Measurements from ENCODE around the gene ZFHX3.

ZFHX3 gene

DNA sequence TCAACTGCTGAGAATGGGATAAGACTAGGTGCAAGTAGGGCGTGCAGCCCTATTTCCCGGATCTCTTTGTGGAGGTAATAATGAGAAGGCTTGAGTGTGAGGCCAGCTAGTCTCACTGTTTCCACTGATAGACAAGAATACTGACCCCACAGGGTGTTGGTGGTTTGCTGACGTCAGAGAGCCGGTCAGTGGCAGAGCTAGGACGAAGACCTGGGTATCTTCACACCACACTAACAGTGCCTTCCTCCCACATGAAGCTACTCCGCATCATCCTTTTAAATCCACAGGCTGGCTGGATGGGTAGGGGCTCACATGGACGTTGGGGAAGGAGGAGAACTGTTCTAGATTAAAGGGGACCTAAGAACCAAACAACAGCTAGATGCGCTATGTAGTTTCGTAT lies 68.0 kb downstream of the ZFHX3 start:
- TF ChIP-seq CTCF (IDR thresholded peaks at IDR 0.05; ENCODE audit: low read depth, low read length, missing control alignments), result no peak
- DNase-seq (ENCODE audit: low read depth), result no peak
- no peak overlapping the region for H3K4me3 ChIP-seq (ENCODE audit: low read depth, low read length)
- in situ Hi-C loops (cut with HindIII; ENCODE audit: low sequenced_read_pairs), result no loop called here

GRCh38 chr16:72978212-72978611 lies 69.7 kb downstream of the ZFHX3 start:
- no peak for TF ChIP-seq CTCF (IDR thresholded peaks at IDR 0.05; ENCODE audit: low read depth, low read length, missing control alignments)
- H3K4me3 ChIP-seq (ENCODE audit: low read depth, low read length), result no peak overlapping the region
- no peak for DNase-seq (ENCODE audit: low read depth)
- in situ Hi-C loops (cut with HindIII; ENCODE audit: low sequenced_read_pairs), result no loop called here

- in situ Hi-C loops (cut with HindIII; ENCODE audit: low sequenced_read_pairs), result no loop called here
- DNase-seq (ENCODE audit: low read depth), result no peak
- H3K4me3 ChIP-seq (ENCODE audit: low read depth, low read length), result no peak overlapping the region
- TF ChIP-seq CTCF (IDR thresholded peaks at IDR 0.05; ENCODE audit: low read depth, low read length, missing control alignments), result no peak
Measured at GRCh38 chr16:72977127-72977526, 70.8 kb downstream of the ZFHX3 start.

DNA sequence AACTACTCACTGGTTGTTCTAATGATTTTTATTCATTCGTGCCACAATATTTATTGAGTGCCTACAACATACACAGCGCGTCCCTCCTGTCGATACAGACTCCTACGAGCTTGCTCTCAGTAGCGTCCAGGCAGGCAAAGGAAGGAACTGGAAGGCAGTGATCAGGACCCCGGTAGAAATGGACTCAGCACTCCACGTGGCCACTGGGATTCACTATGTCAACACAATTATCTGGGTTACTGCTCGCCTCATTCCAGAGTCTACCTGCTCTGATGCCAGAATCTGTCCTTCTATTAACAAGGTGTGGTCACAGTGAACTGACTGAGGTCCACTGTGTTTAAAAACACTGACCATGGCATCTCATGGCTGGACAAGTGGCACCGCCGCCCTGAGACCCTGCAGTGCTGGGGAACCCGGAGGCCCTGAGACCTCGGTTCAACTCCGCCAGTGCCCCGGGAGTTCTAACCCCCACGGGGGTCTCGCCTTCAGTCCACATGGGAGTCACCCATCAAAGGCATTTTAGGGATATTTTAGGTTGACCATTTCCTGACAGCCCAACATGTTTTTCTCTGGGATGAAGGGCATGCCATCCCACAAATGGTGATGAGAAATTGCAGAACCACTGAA lies 71.4 kb downstream of the ZFHX3 start:
- TF ChIP-seq CTCF (IDR thresholded peaks at IDR 0.05; ENCODE audit: low read depth, low read length, missing control alignments), result no peak
- no peak for DNase-seq (ENCODE audit: low read depth)
- in situ Hi-C loops (cut with HindIII; ENCODE audit: low sequenced_read_pairs), result no loop called here
- no peak overlapping the region for H3K4me3 ChIP-seq (ENCODE audit: low read depth, low read length)

GRCh38 chr16:72975809-72976437 lies 72.0 kb downstream of the ZFHX3 start:
- H3K4me3 ChIP-seq (ENCODE audit: low read depth, low read length), result no peak overlapping the region
- in situ Hi-C loops (cut with HindIII; ENCODE audit: low sequenced_read_pairs), result no loop called here
- no peak for DNase-seq (ENCODE audit: low read depth)
- no peak for TF ChIP-seq CTCF (IDR thresholded peaks at IDR 0.05; ENCODE audit: low read depth, low read length, missing control alignments)

DNA sequence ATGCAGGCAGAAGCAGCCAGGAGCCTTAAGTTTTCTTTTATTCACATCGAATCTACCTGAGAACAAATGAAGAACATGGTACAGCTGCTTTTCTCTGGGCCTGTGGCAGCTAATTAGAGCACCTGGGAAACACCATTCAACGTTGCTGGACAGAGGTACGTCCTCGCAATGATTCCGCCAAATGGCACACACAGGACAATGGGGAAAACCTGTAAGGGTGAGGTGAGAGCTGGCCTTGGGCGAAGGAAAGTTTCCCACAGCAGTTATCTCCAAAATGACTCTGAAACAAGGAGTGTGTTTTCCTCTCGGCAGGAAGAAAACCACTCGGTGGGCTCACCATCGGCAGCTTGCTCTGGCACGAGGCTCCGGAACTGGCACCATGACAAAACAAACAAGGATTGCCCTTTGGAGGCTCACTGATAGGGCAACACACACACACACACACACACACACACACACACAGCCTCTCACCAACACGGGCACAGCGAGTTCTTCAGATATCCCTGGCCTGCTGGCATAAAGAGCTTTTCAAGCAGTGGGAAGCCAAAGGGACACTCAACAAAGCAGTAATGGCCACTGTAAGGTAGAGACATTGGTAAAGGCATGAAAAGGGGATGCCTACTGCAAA lies 73.7 kb downstream of the ZFHX3 start:
- H3K4me3 ChIP-seq (ENCODE audit: low read depth, low read length), result no peak overlapping the region
- TF ChIP-seq CTCF (IDR thresholded peaks at IDR 0.05; ENCODE audit: low read depth, low read length, missing control alignments), result no peak
- in situ Hi-C loops (cut with HindIII; ENCODE audit: low sequenced_read_pairs), result no loop called here
- DNase-seq (ENCODE audit: low read depth), result no peak

Measured in astrocyte of the cerebellum (primary cell).